Brain pericyte (primary cell): ENCODE results near the gene ARIH1.

Source experiments
- DNase-seq: peaks from one replicate; pipeline ENCODE4 v3.0.0-alpha.2; 2012; ENCODE audit warnings: low read depth, low spot score

Gene ARIH1

GRCh38 chr15:72538931-72539330, 64.8 kb downstream of the ARIH1 start:
- DNase-seq, result no peak

GRCh38 chr15:72540606-72541237, 66.6 kb downstream of the ARIH1 start:
- DNase-seq, result no peak

- DNase-seq, result no peak
Observed at GRCh38 chr15:72541674-72542073, 67.5 kb downstream of the ARIH1 start.

- no peak for DNase-seq
Observed at GRCh38 chr15:72545156-72545555, 71.0 kb downstream of the ARIH1 start.

- DNase-seq, result peak; percentile 53
Observed at GRCh38 chr15:72554471-72555425, 80.6 kb downstream of the ARIH1 start.

- no peak for DNase-seq
Observed at GRCh38 chr15:72559781-72560180, 85.7 kb downstream of the ARIH1 start.

- DNase-seq, result no peak
Observed at GRCh38 chr15:72560458-72560857, 86.3 kb downstream of the ARIH1 start.

GRCh38 chr15:72562386-72562785, 88.3 kb downstream of the ARIH1 start:
- DNase-seq, result no peak

- no peak for DNase-seq
Observed at GRCh38 chr15:72562878-72563277, 88.7 kb downstream of the ARIH1 start.

GRCh38 chr15:72564091-72564490, 90.0 kb downstream of the ARIH1 start:
- no peak for DNase-seq

GRCh38 chr15:72566973-72567372, 92.8 kb downstream of the ARIH1 start:
- no peak for DNase-seq

- DNase-seq, result no peak
Observed at GRCh38 chr15:72570059-72570458, 95.9 kb downstream of the ARIH1 start.

GRCh38 chr15:72579814-72580213, 105.7 kb downstream of the ARIH1 start:
- no peak for DNase-seq

- no peak for DNase-seq
Observed at GRCh38 chr15:72584006-72584405, 109.9 kb downstream of the ARIH1 start.

GRCh38 chr15:72585025-72585424, 110.9 kb downstream of the ARIH1 start:
- no peak for DNase-seq

GRCh38 chr15:72585476-72586058, 111.4 kb downstream of the ARIH1 start:
- DNase-seq, result no peak

- no peak for DNase-seq
Observed at GRCh38 chr15:72588096-72588495, 114.0 kb downstream of the ARIH1 start.

GRCh38 chr15:72590427-72590826, 116.3 kb downstream of the ARIH1 start:
- DNase-seq, result no peak

- DNase-seq, result no peak
Observed at GRCh38 chr15:72591361-72591760, 117.2 kb downstream of the ARIH1 start.

- no peak for DNase-seq
Observed at GRCh38 chr15:72592097-72592496, 118.0 kb downstream of the ARIH1 start.

- DNase-seq, result no peak
Observed at GRCh38 chr15:72592676-72593075, 118.5 kb downstream of the ARIH1 start.

- DNase-seq, result no peak
Observed at GRCh38 chr15:72593838-72594237, 119.7 kb downstream of the ARIH1 start.
